GM23338 (cell line): Measurements from ENCODE around the gene FOXJ2.

Experiments
- CTCF ChIP-seq, 2 experiments: fragments of 200-600 bp in 1 of 2; sonication (generic) in 1 of 2; conservative IDR thresholded peaks; 2 replicates each; pipeline versions ENCODE4 v1.5.1 to v1.6.1; 2016 to 2017; ENCODE audit warnings: antibody characterized with exemption in 2 of 2, low read depth in 2 of 2, mild to moderate bottlenecking in 2 of 2, moderate library complexity in 1 of 2
- EZH2 ChIP-seq: fragments of 200-600 bp; sonication (generic); IDR thresholded peaks from one replicate; pipeline ENCODE4 v1.8.0; 2017; ENCODE audit warnings: antibody characterized with exemption, mild to moderate bottlenecking, low read depth; ENCODE audit not compliant: unreplicated experiment
- EZH2phosphoT487 ChIP-seq: fragments of 200-600 bp; sonication (generic); IDR thresholded peaks from one replicate; pipeline ENCODE4 v1.8.1; 2018; ENCODE audit warnings: antibody characterized with exemption; ENCODE audit not compliant: unreplicated experiment
- POLR2AphosphoS5 ChIP-seq: IDR thresholded peaks from 2 replicates; pipeline ENCODE4 v1.6.1; 2016; ENCODE audit warnings: antibody characterized with exemption, low read depth
- REST ChIP-seq: IDR thresholded peaks from one replicate; pipeline ENCODE4 v1.6.1; 2018; ENCODE audit warnings: antibody characterized with exemption; ENCODE audit not compliant: unreplicated experiment

GRCh38 chr12:8014836-8015235 lies 17.7 kb upstream of the FOXJ2 start:
- no peak for TF ChIP-seq EZH2phosphoT487
- TF ChIP-seq CTCF (conservative IDR thresholded peaks at IDR 0.05; ENCODE audit: low read depth in 2 of 2) = no peak
- peak; percentile 81 for TF ChIP-seq REST
- TF ChIP-seq POLR2AphosphoS5 = no peak
- TF ChIP-seq EZH2 = no peak
